Measurements from ENCODE around the gene DCAF11.

Gene DCAF11

DNA sequence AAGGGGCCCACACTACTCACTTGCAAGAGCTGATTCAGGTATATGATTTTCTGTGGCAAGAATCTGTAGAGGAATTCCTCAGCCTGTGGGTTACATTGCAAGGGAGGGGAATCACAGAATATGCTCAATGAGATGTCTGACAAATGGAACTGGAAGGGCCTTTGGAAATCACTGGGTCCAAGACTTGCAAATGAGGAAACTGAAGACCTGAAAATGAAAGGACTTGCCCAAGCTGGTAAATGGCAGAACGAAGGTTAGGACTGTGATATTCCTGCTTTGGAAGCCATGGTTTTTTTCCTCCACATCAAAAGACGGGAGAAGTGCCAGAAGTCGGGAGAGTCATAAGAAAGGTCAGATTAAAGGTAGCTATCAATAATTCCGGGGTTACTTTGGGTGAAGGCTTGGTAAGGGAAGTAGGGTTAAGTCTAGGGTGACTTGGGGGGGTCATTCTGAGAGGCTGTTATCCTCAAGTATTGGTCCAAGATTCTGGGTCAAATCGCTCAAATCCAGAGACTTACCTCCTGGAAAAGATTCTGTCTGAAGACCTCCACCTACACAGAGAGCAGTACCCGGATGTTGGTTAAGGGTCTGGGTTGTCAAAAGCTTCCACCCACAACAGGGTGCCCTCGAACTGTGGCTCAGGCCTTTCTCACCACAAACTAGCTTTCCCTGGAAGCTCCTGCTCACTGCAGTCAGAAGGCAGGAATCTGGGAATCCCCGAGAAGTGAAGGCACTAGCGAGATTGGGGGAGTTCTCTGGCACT lies 31.3 kb downstream of the DCAF11 start:
- no peak for DNase-seq (ENCODE audit: low spot score)
- TF ChIP-seq, protein P1, sequence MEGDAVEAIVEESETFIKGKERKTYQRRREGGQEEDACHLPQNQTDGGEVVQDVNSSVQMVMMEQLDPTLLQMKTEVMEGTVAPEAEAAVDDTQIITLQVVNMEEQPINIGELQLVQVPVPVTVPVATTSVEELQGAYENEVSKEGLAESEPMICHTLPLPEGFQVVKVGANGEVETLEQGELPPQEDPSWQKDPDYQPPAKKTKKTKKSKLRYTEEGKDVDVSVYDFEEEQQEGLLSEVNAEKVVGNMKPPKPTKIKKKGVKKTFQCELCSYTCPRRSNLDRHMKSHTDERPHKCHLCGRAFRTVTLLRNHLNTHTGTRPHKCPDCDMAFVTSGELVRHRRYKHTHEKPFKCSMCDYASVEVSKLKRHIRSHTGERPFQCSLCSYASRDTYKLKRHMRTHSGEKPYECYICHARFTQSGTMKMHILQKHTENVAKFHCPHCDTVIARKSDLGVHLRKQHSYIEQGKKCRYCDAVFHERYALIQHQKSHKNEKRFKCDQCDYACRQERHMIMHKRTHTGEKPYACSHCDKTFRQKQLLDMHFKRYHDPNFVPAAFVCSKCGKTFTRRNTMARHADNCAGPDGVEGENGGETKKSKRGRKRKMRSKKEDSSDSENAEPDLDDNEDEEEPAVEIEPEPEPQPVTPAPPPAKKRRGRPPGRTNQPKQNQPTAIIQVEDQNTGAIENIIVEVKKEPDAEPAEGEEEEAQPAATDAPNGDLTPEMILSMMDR (IDR thresholded peaks at IDR 0.05; ENCODE audit: borderline replicate concordance, control extremely low read depth, extremely low read depth, insufficient read depth, missing control alignments) = no peak
- in situ Hi-C loops (cut with MboI; ENCODE audit: low sequenced_read_pairs, unreplicated experiment) = no loop called here

GRCh38 chr14:24146453-24146977 lies 31.9 kb downstream of the DCAF11 start, which contains the start of gene PSME2:
Gene PSME2, minus strand, starts transcription at chr14:24146610. Its CDS starts 29 bp downstream, at chr14:24146581.
- in situ Hi-C loops (cut with MboI; ENCODE audit: low sequenced_read_pairs, unreplicated experiment) = no loop called here
- TF ChIP-seq, protein P1 (IDR thresholded peaks at IDR 0.05; ENCODE audit: borderline replicate concordance, control extremely low read depth, extremely low read depth, insufficient read depth, missing control alignments) = no peak
- DNase-seq (ENCODE audit: low spot score) = peak; percentile 97

- in situ Hi-C loops (cut with MboI; ENCODE audit: low sequenced_read_pairs, unreplicated experiment) = no loop called here
- DNase-seq (ENCODE audit: low spot score) = peak; percentile 98
- TF ChIP-seq, protein P1 (IDR thresholded peaks at IDR 0.05; ENCODE audit: borderline replicate concordance, control extremely low read depth, extremely low read depth, insufficient read depth, missing control alignments) = no peak
These were observed 32.6 kb downstream of the DCAF11 start, which contains the start of gene RNF31 for GRCh38 chr14:24146978-24147760. Gene RNF31, plus strand, starts transcription at chr14:24147498. Its CDS starts 201 bp downstream, at chr14:24147699.

DNA sequence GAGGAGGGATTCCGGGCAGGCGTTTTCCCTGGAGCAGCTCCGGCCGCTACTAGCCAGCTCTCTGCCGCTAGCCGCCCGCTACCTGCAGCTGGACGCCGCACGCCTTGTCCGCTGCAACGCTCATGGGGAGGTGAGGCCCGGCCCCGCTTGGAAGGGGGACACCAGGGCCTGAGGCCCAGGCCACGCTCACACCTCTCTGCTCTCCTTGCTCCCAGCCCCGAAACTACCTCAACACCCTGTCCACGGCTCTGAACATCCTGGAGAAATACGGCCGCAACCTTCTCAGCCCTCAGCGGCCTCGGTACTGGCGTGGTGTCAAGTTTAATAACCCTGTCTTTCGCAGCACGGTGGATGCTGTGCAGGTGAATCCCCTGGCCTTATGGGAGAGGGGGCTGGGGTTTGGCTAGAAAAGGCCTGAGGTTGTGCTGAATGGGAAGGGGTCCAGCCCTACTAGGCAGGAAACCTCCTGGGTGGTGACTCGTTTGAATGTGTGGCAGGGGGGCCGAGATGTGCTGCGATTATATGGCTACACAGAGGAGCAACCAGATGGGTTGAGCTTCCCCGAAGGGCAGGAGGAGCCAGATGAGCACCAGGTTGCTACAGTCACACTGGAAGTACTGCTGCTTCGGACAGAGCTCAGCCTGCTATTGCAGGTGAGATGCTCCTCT lies 33.3 kb downstream of the DCAF11 start:
- in situ Hi-C loops (cut with MboI; ENCODE audit: low sequenced_read_pairs, unreplicated experiment) = no loop called here
- TF ChIP-seq, protein P1 (IDR thresholded peaks at IDR 0.05; ENCODE audit: borderline replicate concordance, control extremely low read depth, extremely low read depth, insufficient read depth, missing control alignments) = no peak
- no peak for DNase-seq (ENCODE audit: low spot score)

- in situ Hi-C loops (cut with MboI; ENCODE audit: low sequenced_read_pairs, unreplicated experiment) = no loop called here
- TF ChIP-seq, protein P1 (IDR thresholded peaks at IDR 0.05; ENCODE audit: borderline replicate concordance, control extremely low read depth, extremely low read depth, insufficient read depth, missing control alignments) = no peak
- DNase-seq (ENCODE audit: low spot score) = no peak
These were observed 34.9 kb downstream of the DCAF11 start for GRCh38 chr14:24149302-24149969.

Data from GM13976 (cell line).